ENCODE measurements around the gene C17orf50.

Gene C17orf50

DNA sequence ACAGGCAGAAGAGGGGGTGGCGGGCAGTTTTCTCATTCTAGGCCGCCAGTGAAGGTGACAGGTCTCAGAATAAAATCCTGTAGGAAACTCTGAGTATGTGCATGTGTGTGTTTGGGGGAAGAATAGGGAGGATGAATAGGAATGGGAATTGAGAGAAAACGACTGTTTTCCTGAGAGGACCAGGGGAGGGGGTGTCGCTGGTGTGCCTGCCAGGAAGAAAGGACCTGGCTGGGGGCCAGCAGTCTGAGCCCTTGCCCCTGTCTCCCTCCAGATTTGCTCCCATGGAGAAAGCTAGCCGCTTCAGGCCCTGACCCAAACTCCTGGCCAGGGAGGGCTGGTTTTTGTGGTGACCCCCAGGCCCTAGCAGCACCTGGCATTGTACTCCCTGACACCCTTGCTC, 14.4 kb downstream of the C17orf50 start:
- Histone ChIP-seq H3K4me2 (ENCODE audit: low read length) (no peak overlapping the region), H3K4me1 (ENCODE audit: control insufficient read depth, low read length) (no peaks in the 10 kb centered on the region), H3K36me3 (ENCODE audit: control insufficient read depth, low read length) (no peaks in the 10 kb centered on the region)

DNA sequence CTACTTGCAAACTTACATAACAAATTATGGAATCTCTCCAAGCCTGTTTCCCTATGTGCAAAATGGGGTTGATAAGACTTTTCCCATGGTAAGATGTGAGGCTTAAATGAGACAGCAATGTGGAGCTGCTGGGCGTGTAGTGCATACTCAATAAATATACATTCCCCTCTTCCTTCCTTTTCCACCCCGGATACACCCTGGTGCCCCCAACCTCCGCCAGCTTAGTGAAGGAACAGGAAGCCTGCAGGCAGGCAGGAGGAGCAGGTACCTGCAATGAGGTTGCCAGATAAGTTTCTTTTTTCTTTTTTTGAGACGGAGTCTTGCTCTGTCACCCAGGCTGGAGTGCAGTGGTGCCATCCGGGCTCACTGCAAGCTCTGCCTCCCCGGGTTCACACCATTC, 14.9 kb downstream of the C17orf50 start:
- Histone ChIP-seq H3K4me2 (ENCODE audit: low read length) (no peak overlapping the region), H3K4me3 (ENCODE audit: low read length) (no peak overlapping the region), H3K27ac (ENCODE audit: low read depth, low read length) (no peak overlapping the region), H3K79me2 (ENCODE audit: control insufficient read depth, low read length) (no peaks in the 10 kb centered on the region), H3K27me3 (ENCODE audit: control insufficient read depth, low read length) (peaks cover 11% of the 10 kb centered on the region), H4K20me1 (ENCODE audit: control insufficient read depth, insufficient read depth, low read depth, low read length) (no peaks in the 10 kb centered on the region), H3K9me3 (ENCODE audit: control insufficient read depth, insufficient read depth, low read length) (no peaks in the 10 kb centered on the region), H3K36me3 (ENCODE audit: control insufficient read depth, low read length) (no peaks in the 10 kb centered on the region), H3K4me1 (ENCODE audit: control insufficient read depth, low read length) (no peaks in the 10 kb centered on the region), H3K9me2 (replicated peaks; ENCODE audit: control insufficient read depth, low read length) (no peaks in the 10 kb centered on the region), H3F3A (ENCODE audit: control insufficient read depth, insufficient read depth) (no peaks in the 10 kb centered on the region)
- TF ChIP-seq, protein P1, sequence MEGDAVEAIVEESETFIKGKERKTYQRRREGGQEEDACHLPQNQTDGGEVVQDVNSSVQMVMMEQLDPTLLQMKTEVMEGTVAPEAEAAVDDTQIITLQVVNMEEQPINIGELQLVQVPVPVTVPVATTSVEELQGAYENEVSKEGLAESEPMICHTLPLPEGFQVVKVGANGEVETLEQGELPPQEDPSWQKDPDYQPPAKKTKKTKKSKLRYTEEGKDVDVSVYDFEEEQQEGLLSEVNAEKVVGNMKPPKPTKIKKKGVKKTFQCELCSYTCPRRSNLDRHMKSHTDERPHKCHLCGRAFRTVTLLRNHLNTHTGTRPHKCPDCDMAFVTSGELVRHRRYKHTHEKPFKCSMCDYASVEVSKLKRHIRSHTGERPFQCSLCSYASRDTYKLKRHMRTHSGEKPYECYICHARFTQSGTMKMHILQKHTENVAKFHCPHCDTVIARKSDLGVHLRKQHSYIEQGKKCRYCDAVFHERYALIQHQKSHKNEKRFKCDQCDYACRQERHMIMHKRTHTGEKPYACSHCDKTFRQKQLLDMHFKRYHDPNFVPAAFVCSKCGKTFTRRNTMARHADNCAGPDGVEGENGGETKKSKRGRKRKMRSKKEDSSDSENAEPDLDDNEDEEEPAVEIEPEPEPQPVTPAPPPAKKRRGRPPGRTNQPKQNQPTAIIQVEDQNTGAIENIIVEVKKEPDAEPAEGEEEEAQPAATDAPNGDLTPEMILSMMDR (IDR thresholded peaks at IDR 0.05; ENCODE audit: low read depth, low read length, poor library complexity, severe bottlenecking) = no peak
- TF ChIP-seq EZH2phosphoT487 (IDR thresholded peaks at IDR 0.05; ENCODE audit: borderline replicate concordance, low read length) = no peak

More for the DNA sequence above, 14.4 kb downstream of the C17orf50 start:
- Histone ChIP-seq H3K79me2 (ENCODE audit: control insufficient read depth, low read length) (no peaks in the 10 kb centered on the region), H3K27ac (ENCODE audit: low read depth, low read length) (no peak overlapping the region), H3K9me2 (replicated peaks; ENCODE audit: control insufficient read depth, low read length) (no peaks in the 10 kb centered on the region), H3K4me3 (ENCODE audit: low read length) (no peak overlapping the region), H4K20me1 (ENCODE audit: control insufficient read depth, insufficient read depth, low read depth, low read length) (no peaks in the 10 kb centered on the region), H3F3A (ENCODE audit: control insufficient read depth, insufficient read depth) (no peaks in the 10 kb centered on the region), H3K9me3 (ENCODE audit: control insufficient read depth, insufficient read depth, low read length) (no peaks in the 10 kb centered on the region), H3K27me3 (ENCODE audit: control insufficient read depth, low read length) (peaks cover 11% of the 10 kb centered on the region)
- TF ChIP-seq, protein P1 (IDR thresholded peaks at IDR 0.05; ENCODE audit: low read depth, low read length, poor library complexity, severe bottlenecking) = no peak
- TF ChIP-seq EZH2phosphoT487 (IDR thresholded peaks at IDR 0.05; ENCODE audit: borderline replicate concordance, low read length) = no peak

DNA sequence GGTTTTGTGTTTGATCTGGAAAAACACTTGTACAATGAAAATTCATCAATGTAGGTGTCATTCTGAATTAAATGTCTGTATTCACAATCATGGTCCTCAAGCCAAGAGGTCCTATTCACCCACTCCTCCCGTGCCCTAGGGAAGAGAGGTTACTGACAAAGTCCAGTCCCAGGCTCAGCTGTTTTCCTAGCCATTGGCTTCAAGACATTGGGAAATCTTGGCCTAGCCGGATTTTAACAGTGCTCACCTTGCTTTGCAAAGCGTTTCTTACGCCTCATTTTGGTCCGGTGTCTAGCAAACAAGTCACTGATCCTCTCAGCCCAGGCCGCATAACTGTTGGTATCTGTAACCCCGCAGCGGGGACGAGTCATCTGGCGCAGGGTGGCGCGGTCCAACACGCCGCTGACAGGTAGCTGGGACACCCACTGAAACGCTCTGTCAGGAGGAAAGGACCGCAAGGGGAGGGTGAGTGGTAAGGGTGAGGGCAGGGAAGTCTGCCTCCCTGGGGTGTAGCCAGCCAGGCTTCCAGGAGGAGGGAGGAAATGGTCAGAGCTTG, 18.0 kb downstream of the C17orf50 start:
- no peak overlapping the region for H3K4me3 ChIP-seq (ENCODE audit: low read length)
- no peaks in the 10 kb centered on the region for H3K79me2 ChIP-seq (ENCODE audit: control insufficient read depth, low read length)
- no peaks in the 10 kb centered on the region for H4K20me1 ChIP-seq (ENCODE audit: control insufficient read depth, insufficient read depth, low read depth, low read length)
- H3F3A ChIP-seq (ENCODE audit: control insufficient read depth, insufficient read depth) = no peaks in the 10 kb centered on the region
- H3K4me2 ChIP-seq (ENCODE audit: low read length) = no peak overlapping the region
- no peaks in the 10 kb centered on the region for H3K9me2 ChIP-seq (replicated peaks; ENCODE audit: control insufficient read depth, low read length)
- no peaks in the 10 kb centered on the region for H3K9me3 ChIP-seq (ENCODE audit: control insufficient read depth, insufficient read depth, low read length)
- H3K36me3 ChIP-seq (ENCODE audit: control insufficient read depth, low read length) = no peaks in the 10 kb centered on the region
- H3K27ac ChIP-seq (ENCODE audit: low read depth, low read length) = no peak overlapping the region
- H3K27me3 ChIP-seq (ENCODE audit: control insufficient read depth, low read length) = peaks cover 19% of the 10 kb centered on the region
- TF ChIP-seq, protein P1 (IDR thresholded peaks at IDR 0.05; ENCODE audit: low read depth, low read length, poor library complexity, severe bottlenecking) = no peak
- no peak for TF ChIP-seq EZH2phosphoT487 (IDR thresholded peaks at IDR 0.05; ENCODE audit: borderline replicate concordance, low read length)
- H3K4me1 ChIP-seq (ENCODE audit: control insufficient read depth, low read length) = no peaks in the 10 kb centered on the region

Measured in DOHH2 (cell line).